Measurements from ENCODE around the gene PAPPA.

PAPPA gene

DNA sequence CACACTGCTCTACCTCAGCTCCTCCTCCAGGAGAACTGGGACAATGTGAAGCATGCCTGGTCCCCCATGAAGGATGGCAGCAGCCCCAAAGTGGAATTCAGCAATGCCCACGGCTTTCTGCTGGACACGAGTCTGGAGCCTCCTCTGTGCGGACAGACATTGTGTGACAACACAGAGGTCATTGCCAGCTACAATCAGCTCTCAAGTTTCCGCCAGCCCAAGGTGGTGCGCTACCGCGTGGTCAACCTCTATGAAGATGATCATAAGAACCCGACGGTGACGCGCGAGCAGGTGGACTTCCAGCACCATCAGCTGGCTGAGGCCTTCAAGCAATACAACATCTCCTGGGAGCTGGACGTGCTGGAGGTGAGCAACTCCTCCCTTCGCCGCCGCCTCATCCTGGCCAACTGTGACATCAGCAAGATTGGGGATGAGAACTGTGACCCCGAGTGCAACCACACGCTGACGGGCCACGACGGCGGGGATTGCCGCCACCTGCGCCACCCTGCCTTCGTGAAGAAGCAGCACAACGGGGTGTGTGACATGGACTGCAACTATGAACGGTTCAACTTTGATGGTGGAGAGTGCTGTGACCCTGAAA lies 34.1 kb downstream of the PAPPA start:
- DNase-seq, result no peak

DNA sequence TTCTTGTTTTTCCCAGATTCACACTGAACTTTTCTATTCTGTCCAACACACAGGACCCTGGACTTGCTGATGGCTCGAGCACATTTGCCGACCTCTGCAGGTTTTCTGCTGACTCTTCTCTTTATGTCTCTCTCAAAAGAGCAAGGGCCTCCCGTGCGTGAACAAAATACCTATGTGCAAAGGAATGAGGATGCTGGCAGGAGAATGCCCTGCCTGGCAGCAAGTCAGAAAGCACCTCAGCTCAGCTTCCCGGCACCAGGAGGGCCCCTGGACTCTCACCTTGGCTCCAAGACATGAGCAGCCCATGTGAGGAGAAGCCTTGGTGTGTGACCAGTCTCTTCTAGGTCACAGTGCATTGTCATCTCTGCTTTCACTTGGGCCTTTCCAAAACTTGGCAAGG lies 36.1 kb downstream of the PAPPA start:
- no peak for DNase-seq

DNA sequence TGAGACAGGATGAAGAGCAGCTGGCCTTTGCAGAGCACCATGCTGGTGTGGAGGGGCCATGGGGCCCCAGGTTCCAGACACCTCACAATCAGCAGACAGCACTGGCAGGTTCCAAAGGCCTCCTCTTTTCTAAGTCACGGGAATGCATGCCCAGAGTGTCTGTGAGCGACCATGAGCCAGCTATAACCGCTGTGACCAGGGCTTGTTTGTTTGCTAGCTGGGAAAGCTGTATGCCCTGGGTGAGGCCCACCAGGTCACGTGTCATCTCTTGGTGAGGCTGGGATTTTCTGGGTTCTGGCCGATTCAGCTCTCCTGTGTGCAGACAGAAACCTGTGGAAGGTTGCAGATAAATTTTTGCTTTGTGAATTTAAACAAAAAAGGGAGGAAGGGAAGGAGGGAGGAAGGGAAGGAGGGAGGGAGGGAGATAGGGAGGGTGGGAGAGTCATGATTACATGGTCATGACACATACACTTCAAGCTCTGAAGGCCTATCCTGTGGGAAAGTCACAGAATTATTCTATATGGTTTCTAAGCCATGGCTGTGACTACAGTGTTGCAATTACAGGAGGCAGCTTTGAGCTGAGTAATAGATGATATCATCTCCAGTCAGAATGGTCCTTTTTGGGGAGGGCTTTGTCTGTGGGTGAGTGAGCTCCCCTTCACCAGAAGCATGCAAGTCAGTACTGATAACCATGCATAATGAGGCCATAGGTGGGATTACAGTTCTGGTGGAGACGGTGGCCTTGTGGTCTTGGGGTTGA lies 37.2 kb downstream of the PAPPA start:
- no peak for DNase-seq

DNA sequence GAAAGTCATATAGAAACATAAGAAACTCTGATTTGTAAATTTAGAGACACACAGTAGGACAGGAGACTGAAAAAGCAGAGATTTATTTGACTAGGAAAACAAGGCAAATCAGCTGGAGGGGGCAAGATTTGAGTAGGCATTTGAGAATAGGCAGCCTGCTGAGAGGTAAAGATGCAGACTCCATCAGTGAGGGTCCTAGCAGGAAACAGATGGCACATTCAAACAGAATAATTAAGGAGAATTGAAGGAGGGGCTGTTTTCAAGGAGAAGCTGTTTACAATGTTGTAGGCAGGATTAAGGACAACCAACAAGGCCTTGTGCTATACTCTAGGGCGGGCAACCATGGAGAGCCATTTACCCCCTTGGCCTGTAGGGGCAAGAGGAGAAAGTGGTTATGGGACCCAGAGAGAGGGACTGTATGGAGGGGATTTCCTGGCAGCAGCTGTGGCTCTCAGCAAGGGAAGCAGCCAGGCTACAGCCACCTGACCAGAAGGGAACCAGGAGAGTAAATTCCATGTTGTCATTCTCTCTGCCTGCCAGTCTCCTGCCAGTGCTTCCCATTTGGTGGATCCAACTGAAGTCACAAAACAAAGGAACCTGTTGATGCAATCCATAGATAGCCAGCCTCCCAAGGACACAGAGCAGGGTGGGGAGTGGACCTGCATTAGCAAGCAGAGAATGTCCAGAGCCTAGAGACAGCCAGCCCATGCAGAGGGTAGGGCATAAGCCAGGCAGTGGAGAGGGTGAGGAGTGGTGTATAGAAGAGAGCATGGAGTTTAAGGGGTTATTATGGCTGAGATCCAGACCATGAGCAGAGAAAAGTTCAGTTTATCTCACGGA lies 38.2 kb downstream of the PAPPA start:
- no peak for DNase-seq

DNA sequence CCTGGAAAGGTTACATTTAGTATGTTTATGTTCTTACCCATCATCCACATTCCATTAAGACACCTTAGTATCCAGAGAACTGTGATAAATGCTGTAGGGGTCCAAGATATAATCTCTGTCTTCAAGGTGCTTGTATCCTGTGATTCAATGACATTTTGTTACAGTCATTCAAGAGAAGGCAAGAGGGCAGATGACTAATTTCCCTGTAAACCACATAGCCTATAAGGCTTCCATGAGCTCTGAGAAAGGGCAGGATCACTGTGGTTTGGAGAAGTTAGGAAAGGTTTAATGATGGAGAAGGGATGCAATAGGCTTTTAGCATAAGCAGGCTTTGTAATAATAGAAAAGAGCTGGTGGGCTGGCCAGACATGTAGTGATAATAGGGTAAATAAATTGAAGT lies 40.0 kb downstream of the PAPPA start:
- no peak for DNase-seq

DNA sequence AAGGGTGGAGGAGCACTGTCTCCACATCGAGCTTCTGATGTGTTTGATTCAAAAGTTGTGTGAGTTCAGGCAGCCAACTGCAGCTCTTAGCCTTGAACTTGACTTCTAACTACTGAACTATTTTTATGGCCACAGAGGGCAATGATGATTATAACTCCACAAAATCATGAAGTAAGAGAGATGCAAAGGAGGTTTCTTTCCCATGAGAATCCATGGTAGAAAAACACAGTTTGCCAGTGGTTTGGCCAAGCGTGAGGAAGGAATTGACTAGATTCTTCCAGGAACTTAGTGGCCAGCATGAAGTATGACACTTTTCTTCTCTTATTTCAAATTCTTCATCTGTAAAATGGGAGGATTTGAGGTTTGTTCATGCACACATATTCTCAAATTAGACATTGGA lies 43.2 kb downstream of the PAPPA start:
- no peak for DNase-seq

DNA sequence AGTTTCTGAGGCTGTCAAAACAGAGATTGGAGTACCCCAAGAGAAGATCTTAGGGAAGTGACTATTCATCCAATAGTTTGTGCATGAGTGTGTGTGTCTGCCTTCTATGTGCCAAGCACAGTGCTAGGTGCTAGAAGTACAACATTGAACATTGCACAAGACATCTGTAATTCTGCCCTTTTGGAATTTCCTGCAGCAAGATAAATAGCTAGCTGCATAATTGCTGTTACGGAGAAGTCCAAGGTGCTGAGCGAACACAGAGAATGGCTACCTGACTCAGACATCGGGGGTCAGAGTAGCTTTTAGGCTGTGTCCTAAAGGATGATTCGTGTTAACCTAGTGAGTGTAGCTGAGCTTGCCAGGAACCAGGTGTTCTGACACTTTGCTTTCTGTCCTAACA lies 44.8 kb downstream of the PAPPA start:
- no peak for DNase-seq

DNA sequence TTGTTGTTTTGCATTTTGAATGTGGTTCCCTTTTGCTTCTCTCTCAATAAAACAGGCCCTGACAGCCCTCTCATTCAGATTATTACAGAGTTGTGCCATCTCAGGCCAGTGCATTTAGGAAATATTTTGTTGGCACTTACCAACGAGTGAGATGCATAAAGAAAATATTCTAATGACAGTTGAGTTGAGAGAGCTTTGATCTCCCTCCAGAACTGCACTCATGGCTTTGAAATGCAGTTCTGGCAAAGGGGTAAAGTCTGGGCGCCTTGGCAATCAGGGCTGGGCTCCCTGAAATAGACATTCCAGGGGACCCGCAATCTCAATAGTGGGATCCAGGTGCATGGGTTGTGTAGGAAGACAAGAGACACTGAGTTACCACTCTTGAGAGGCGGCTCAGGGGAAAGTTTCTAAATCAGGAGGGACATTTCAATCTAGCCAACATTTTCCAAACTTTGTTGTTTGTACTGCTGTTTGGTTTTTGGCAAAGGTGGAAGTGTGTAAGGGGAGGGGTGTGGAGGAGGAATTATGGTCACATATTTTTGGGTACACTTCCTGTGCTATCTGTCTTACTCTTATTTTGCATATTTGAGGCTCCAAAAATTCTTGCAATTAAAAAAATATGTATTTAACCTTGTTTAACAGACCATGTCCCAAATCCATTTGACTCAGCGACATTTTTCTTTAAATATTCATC lies 48.8 kb downstream of the PAPPA start:
- DNase-seq, result no peak

DNA sequence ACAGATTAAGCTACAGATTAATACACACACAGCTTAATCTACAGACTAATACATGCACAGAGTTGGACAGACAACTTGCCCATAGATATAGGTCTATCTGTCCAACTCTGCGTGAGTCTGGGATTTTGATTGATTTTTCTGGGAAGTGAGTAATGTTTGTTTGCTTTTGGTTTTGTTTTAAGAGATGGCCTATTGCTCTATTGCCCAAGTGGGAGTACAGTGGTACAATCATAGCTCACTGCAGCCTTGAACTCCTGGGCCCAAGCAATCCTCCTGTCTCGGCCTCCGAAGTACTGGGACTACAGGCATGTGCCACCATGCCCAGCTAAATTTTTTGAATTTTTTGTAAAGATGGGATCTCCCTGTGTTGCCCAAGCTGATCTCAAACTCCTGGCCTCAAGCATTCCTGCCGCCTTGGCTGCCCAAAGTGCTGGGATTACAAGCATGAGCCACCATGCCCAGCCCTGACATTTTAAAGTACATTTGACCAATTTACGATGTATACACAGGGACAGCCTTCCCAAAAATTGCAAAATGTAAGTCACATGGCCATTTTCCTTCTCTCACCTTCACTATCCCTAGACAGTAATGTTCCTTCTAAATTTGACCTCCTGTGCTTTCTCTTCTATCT lies 50.8 kb downstream of the PAPPA start:
- DNase-seq, result no peak

DNA sequence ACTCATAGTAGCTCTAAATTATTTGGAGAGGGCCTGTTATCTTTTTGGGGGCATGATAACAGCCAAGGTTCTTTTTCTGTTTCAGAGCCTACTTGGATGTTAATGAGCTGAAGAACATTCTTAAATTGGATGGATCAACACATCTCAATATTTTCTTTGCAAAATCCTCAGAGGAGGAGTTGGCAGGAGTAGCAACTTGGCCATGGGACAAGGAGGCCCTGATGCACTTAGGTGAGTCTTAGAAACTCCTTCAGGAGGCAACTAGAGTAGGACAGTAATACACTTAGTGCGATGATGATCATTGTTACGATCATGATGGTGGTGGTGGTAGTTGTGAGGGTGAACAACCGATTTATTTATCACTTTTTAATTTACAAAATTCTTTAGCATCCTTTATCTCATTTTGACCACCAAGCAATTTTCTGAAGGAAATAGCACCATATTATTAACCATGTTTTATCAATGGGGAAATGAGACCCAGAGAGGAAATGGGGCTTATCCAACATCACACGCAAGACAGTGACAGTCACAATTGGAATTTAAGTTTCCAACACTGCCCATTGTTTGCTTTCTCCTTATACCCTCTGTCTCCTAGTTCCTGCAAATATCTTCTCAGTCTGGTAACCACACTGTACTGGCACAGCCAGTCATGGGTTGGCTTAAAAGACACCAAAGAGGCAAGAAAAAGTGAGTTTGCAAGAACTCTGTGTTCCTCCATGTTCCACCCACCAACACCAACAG lies 54.0 kb downstream of the PAPPA start:
- DNase-seq, result no peak

DNA sequence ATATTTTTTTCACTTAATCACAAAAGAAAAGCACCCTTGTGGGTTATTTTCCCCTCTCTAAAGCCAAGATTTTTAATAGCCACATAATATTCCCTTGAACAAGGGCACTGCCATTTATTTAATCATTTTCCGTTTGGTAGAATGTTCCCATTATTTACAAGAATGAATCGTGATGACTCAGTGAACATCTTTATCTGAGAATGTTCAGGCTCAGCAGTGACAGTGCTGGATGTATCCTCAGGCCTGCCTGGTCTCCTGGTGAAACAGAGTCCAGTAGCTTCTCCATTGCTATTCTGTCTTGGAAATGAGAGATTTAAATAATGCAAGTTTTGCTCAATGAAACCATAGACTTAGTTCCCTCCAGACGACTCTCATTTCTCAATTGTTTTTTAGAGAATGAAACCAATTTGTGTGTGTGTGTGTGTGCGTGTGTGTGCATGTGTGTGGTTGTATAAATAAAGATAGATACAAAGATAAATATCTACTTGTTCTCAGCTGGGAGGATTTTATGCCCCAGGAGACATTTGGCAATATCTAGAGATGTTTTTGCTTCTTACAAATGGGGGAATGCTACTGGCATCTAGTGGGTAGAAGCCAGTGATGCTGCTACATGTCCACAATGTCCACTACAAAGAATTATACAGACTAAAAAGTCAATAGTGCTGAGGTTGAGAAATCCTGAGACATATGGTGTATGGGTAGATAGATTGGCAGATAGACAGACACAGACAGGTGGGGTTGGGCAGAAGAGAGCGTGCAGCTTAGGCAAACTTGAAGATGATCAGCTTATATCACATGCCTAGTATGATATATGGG lies 55.0 kb downstream of the PAPPA start:
- DNase-seq, result no peak

DNA sequence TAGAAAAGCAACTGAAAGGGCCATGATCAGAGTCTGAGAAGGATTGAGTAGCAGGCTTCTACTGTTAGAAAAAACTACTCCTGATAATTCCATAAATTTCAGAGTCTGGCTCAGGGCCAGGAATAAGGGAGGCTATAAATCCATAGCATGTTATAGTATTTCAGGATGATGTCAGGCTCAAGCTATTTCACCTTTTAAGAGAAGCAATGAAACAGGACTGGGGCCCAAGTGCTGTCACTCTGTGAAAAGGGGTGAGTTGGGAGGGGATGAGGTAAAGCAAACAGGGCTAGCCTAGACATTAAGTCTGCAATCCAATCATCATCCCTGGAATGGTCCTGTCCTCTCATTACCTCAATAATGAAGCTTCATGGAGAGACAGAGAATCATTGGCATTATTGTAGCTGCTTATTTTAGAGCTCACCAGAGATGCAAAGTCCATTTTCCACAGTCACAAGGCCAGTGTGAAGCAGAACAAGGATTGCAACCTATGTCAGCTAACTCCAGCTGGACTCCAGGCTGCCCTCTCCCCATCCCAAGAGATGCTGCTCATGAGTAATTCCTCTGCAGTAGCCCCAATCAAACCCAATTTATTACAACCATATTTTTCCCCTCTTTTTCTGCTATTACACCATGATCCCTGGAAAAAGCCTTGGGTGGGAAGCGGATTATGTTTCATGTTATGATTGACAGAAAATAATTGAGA lies 56.0 kb downstream of the PAPPA start:
- no peak for DNase-seq

DNA sequence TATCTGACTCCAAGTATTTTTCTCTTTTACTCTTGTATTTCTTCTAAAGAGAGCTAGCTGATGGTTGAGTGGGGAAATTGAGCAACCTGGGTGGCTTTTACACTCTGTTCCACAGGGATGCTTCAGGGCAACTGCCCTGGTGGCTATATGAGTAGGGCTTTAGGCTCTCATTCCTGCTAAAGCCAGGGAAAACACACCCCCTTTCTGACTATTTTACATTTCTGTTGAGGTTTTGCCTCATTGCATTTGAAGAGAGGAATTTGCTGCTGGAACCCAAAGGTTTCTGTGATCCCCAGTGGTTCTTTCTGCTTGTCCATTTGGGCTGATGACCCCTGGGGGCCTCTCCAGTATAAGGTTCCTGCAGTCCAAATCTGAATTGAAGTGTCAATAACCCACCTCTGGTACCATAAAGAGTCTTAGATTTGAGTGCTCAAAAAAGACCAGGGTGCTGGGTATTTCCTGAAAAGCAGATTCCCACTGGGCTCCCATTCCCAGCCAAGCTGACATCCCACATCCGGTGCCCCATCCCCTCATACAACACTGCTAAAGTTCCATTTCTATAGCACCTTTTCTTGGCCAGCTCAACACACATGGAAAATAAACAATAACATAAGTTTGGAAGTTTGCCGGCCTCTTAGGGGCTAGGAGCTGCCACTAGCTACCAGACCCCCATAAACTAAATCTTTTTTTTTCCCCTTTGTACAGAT lies 59.5 kb downstream of the PAPPA start:
- no peak for DNase-seq

DNA sequence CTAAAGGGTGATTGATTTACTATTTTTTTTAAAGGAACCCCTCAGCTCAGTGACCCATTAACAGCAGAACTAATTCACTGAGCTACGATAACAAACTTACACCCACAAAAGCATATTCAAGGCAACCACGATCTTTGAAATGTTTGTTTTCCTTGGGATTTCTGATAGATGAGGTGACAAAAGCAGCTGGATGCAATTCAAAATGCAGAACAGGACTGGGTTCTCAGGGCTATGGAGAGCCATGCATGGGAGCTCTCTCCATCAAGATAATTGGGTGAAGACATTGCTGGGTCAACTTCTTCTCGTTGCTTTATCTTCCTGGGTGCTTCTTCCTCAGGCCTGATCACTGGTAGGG lies 60.1 kb downstream of the PAPPA start:
- DNase-seq, result no peak

DNA sequence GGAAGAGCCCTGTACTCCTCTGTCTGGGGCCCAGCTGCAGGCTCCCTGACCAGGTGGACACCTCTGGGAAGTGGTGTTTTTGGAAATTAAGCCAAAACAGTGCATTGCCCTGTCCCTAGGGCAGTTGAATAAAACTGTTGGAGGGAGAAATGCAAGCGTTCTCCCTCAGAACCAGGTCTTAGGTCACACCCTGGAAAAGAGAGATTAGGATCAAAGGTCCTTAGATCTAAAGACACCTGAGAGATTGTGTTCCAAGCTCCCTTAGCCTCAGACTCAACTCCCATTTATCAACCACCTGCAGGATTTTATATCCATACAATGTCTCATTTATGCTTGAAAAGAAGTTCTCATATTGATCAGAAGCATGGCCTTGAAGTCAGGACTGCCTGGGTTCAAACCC lies 64.8 kb downstream of the PAPPA start:
- DNase-seq, result no peak

DNA sequence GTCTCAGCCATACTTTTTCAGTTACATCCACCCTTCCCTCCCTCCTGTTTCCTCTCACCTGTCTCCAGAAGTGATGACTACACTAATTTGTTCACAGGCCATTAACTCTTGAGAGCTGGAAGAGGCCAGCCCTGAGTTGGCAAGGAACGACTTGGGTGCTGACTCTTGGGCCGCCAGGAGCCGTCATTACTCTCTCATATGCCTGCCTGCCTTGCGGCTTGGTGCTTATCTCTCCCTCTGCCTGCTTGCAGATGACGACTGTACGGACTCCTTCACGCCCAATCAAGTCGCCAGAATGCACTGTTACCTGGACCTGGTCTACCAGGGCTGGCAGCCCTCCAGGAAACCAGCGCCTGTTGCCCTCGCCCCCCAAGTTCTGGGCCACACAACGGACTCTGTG lies 66.1 kb downstream of the PAPPA start:
- DNase-seq, result no peak

DNA sequence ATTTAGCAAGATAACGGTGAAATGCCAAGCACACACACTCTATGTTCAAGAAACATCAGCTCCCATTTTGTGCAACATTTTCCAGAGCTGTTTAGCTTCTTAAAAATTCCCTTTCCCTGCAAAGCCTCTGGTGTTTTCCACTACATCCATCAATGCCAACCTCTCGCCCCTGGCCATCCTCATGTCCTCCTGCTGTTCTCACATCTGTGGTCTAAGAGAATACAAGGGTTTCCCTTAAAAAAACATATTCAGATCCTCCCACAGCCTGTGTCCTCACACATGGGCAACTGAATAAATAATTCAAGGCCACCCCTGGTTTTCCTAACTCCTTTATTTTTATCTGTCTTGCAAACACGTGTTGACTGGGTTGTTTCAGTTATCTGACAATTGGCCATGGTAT lies 70.3 kb downstream of the PAPPA start:
- no peak for DNase-seq

DNA sequence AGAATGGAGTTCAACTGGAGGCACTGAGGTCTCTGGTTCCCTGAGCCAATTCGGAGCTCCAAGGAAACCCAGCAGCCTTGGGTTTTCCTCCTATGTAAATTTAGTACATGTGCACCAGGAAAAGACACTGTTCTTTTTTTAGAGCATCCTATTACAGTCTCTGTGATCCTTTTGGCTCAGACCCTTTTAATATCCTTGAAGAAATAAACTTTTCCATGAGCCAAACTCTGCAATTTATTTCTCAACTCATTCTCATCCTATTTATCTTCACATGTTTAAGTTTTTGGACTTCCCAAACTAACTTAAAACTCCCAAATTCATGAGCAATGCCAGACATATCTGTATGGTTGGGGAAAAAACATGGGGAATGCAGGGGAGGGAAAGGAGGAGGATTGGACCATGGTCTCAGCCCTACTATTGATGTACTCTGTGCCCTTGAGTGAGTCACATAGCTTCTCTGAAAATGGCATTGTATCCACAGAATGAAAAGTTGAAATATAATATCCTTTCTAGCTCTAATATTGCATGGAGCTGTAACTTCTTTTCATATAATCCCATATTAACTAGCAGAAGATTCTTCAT lies 76.6 kb downstream of the PAPPA start:
- DNase-seq, result no peak

DNA sequence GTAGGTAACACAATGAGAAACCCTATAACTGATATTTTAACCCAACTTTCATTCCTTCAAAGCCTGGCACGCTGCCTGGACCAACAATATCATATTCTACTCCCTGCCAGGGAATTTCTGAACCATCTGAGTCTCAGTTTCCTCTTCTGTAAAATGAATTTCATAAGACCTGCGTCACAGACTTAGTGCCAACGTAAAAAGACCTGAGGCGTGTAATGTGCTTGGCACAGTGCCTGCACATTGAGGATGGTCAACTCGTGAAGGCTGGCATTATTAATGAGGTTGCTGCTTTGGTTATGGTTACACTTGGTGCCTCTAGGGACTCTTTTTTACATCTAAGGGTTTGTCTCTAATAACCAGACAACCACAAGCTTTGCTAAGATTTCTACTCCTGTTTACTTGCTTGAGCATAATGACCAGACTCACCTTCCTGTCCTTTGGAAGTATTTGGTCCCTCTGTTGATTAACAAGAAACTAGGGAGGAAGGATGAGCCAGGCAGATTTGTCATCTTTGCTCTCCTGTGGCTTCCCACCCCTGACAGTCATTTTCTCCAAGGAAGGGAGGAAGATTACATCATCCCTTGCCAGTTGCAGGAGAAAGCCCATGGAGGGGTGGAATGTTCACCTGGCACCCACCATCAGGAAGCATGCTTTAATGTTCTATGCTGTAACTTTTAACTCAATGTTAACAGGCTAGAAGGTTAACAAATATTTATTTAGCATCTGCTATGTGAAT lies 79.0 kb downstream of the PAPPA start:
- no peak for DNase-seq
